GM21717 (cell line): ENCODE data around the gene FAM81A.

Experiments used
- ATAC-seq: cut with Tn5 transposase; IDR thresholded peaks from one replicate; pipeline ENCODE4 v1.9.1; 2021; ENCODE audit warnings: mild to moderate bottlenecking, moderate library complexity; ENCODE audit not compliant: unreplicated experiment

The FAM81A gene

GRCh38 chr15:59537403-59537802 lies 99.4 kb downstream of the FAM81A start:
- ATAC-seq, result no peak

DNA sequence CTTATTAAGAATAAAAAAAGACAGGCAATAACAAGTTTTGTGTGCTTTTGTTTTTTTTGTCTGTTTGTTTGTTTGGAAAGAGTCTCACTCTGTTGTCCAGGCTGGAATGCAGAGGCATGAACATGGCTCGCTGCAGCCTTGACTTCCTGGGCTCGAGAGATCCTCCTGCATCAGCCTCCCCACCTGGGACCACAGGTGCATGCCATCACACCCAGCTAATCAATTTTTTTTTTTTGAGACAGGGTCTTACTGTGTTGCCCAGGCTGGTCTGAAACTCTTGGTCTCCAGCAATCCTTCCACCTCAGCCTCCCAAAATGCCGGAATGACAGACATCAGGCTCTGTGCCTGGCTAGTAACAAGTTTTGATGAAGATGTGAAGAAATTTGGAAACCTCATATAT lies 100.5 kb downstream of the FAM81A start:
- ATAC-seq, result no peak

GRCh38 chr15:59539799-59540198 lies 101.8 kb downstream of the FAM81A start:
- no peak for ATAC-seq

DNA sequence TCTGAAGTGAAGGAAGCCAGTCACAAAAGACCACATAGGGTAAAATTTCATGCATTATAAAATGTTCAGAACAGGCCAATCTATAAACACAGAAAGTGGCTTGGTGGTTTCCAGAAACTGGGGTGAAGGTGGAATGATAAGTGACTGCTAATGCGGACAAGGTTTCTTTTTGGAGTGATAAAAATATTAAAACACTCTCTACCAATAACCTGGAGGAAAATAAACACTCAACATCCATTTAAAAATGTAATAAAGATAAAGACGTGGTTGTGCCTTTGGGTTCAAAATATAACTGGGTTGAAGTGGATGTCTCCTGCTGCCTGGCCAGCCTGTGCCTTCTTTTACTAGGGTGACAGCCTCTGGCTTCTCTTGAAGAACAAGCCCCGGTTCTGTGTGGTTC lies 102.7 kb downstream of the FAM81A start:
- ATAC-seq, result no peak

- no peak for ATAC-seq
Measured at GRCh38 chr15:59541750-59542149, 103.8 kb downstream of the FAM81A start.

DNA sequence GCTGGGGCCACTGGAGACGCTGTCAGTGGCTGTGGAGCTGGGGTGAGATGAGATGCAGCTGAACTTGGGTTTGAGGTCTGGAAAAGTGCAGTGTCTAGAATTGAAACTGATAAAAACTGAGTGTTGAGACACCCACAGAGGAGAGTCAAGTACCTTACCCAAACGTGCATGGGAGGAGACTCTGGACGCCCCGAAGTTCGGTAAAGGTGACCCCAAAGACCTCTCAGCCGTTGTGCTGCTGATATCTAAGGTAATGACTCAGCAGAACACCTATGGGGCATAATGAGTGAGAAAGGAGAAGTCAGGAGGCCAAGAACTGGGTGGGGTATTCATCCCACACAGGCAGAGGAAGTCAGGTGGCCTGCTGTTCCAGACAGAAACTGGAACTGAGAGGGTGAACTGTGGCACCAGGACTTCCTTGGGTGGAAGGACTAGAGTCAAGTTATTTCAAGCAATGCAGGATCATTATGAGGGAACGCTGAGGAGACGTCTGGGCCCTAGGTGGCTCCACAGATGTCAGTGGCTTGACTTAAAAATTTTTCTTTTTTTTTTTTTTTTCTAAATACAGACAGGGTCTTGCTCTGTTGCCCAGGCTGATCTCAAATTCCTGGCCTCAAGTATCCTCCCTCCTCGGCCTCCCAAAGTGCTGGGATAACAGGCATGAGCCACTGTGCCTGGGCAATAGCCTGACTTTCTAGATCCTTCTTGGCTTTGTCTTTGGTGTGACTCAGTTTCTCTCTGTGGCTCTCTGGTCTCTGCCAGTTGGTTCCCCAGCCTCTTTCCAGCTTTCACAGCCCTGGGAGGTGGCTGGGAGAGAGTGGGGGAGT lies 105.9 kb downstream of the FAM81A start:
- peak; percentile 81 for ATAC-seq

- no peak for ATAC-seq
Measured at GRCh38 chr15:59545573-59545972, 107.6 kb downstream of the FAM81A start.

DNA sequence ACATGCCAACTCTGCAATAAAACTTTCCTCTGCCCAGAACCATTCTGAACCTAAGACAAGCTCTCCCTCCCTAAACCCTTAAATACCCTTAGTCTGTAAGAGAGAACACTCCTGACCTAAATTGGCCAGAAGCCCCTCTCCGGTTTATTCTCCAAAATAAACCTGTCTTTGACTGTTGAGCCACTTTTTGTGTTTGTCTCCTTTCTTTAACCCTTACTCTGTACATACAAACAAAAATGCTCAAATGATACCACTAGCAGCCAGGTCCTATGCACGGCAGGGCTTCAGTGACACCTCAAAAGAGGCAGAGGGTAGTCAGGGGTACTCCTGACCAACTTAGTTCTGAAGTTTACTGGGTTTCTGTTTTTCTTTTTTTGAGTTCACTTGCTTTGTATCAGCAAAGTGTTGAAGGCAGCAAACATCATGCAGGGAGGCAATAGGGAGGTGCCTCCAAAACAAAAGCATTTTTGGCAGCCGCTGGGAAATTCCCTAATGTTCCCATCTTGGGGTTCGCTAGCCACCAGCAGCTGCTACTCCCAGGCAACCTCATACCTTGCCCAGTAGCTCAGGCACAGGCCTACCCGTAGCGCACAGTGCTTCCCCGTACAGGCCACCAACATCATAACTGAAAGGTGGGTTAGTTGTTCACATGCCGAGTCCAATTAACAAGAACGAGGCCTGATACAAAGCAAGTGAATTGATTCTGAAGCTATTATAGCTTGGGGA lies 110.7 kb downstream of the FAM81A start:
- no peak for ATAC-seq

- ATAC-seq, result no peak
Measured at GRCh38 chr15:59549301-59550185, 111.6 kb downstream of the FAM81A start.

DNA sequence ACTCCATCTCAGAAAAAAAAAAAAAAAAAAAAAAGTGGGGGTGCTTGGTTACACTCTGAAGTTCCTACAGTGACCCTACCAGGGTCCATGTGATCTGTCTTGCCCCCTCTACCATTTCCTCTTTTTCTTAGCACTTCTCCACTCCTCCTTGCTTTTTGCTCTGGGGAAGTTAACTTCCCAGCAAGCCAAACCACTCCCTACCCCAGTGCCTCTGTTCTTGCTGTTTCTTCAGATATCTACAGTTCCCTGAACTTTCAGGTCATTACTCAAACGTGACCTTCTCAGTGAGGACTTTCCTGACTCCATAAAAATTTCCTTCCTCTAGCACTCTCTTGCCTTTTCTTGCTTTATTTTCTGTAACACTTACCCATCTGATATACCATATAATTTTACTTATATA lies 112.5 kb downstream of the FAM81A start:
- no peak for ATAC-seq

GRCh38 chr15:59550956-59551355 lies 113.0 kb downstream of the FAM81A start:
- ATAC-seq, result no peak

- ATAC-seq, result no peak
Measured at GRCh38 chr15:59553879-59554735, 116.1 kb downstream of the FAM81A start.

GRCh38 chr15:59555696-59556095 lies 117.7 kb downstream of the FAM81A start:
- no peak for ATAC-seq

DNA sequence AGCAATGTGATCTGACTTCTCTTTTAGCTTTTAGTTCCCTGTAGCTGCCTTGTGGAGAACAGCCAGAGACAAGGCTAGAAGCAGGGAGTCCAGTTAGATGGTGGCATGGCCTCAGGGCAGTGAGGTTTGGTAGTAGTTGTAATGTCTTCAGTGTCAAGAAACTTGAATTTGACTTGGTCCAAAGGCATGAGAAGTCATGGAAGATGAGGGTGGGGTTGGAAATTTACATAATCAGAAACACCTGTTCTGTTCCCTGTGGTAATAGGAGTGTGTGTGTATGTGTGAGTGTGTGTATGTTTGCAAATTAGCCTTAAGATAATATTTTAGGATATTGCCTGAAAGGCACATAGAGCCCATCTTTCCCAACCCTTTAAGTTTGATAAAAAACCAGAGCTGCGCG lies 118.4 kb downstream of the FAM81A start:
- ATAC-seq, result no peak

GRCh38 chr15:59557581-59557980 lies 119.6 kb downstream of the FAM81A start:
- no peak for ATAC-seq

GRCh38 chr15:59558851-59559250 lies 120.9 kb downstream of the FAM81A start:
- no peak for ATAC-seq

DNA sequence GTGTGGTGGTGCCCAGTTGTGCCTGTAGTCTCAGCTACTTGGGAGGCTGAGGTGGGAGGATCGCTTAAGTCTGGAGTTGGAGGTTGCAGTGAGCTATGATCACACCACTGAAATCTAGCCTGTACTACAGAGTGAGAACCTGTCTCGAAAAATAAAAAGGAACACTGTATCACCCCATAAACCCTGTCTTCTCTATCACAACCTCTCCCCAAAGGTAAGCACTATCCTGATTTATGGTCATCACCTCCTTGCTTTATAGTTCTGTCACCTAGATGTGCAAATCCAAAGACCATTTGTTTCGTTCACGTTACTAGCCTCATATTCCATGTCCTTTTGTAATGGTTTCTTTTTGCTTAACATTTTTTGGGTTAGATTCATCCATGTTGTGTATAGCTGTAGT lies 123.6 kb downstream of the FAM81A start:
- no peak for ATAC-seq

- no peak for ATAC-seq
Measured at GRCh38 chr15:59562448-59563186, 124.6 kb downstream of the FAM81A start.

DNA sequence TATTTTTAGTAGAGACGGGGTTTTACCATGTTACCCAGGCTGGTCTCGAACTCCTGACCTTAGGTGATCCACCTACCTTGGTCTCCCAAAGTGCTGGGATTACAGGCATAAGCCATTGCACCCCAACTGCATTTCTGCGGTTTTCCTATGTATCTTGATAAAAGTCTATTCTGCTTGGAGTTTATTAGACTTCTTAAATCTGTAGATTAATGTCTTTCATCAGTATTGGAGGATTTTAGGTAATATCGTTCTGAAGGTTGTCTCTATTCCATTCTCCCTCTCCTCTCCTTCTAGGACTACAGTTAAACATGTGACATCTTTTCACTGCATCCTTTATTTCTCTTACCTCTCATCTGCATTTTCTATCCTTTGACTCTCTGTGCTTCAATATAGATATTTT lies 127.3 kb downstream of the FAM81A start:
- ATAC-seq, result no peak

DNA sequence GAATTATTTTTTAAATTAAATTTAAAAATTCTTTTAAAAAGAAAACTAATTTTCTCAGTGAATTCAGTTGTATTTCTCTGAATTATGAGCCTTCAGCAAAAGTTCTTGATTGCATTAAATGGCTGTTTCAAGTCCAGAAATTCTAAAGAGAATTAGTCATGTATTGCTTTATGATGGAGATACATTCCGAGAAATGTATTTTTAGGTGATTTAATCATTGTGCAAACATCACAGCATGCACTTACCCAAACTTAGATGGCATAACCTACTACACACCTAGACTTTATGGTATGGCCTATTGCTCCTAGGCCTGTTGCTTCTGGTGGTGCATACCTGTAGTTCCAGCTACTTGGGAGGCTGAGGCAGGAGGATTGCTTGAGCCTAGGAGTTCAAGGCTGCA lies 129.3 kb downstream of the FAM81A start:
- no peak for ATAC-seq
